MV-4-11 (cell line): ENCODE results near the gene EGFL7.
A peak's percentile ranks its signal among the peaks of the same experiment; 100 is the strongest.
"Not testable (repeated sequence)": the region's sequence is repeated elsewhere in the genome, so short reads cannot be mapped to it uniquely, and the experiment has no call there.

Experiments used
- DNase-seq: peaks from one replicate; lab custom pipeline; 2025; lab: John Stamatoyannopoulos, UW

The EGFL7 gene

GRCh38 chr9:136697146-136697820 lies 34.6 kb downstream of the EGFL7 start:
- DNase-seq: peak; percentile 55

GRCh38 chr9:136697821-136698526 lies 35.3 kb downstream of the EGFL7 start:
- peak; percentile 95 for DNase-seq

- no peak for DNase-seq
These were observed 36.0 kb downstream of the EGFL7 start for GRCh38 chr9:136698635-136699246.

GRCh38 chr9:136700304-136700703 lies 37.6 kb downstream of the EGFL7 start:
- no peak for DNase-seq

- peak; percentile 60 for DNase-seq
These were observed 38.4 kb downstream of the EGFL7 start for GRCh38 chr9:136700959-136701667.

- DNase-seq: no peak
These were observed 38.9 kb downstream of the EGFL7 start for GRCh38 chr9:136701668-136702053.

- peak; percentile 85 for DNase-seq
These were observed 40.7 kb downstream of the EGFL7 start for GRCh38 chr9:136703276-136703860.

- not testable (repeated sequence) for DNase-seq
These were observed 42.0 kb downstream of the EGFL7 start for GRCh38 chr9:136704741-136705140.

- peak; percentile 66 for DNase-seq
These were observed 42.8 kb downstream of the EGFL7 start for GRCh38 chr9:136705564-136705963.

- no peak for DNase-seq
These were observed 44.3 kb downstream of the EGFL7 start for GRCh38 chr9:136707011-136707410.

GRCh38 chr9:136707849-136708517 lies 45.3 kb downstream of the EGFL7 start:
- no peak for DNase-seq

GRCh38 chr9:136709454-136710109 lies 46.9 kb downstream of the EGFL7 start:
- DNase-seq: no peak

- no peak for DNase-seq
These were observed 47.8 kb downstream of the EGFL7 start for GRCh38 chr9:136710543-136710942.

GRCh38 chr9:136711219-136711648 lies 48.5 kb downstream of the EGFL7 start:
- DNase-seq: not testable (repeated sequence)

GRCh38 chr9:136711751-136712689 lies 49.3 kb downstream of the EGFL7 start, which contains the start of gene DIPK1B:
Gene DIPK1B, plus strand, starts transcription at chr9:136712572. Its CDS starts 94 bp downstream, at chr9:136712666.
- DNase-seq: no peak

GRCh38 chr9:136712690-136713544 lies 50.2 kb downstream of the EGFL7 start:
- DNase-seq: no peak

GRCh38 chr9:136713550-136713949 lies 50.8 kb downstream of the EGFL7 start:
- DNase-seq: no peak

- no peak for DNase-seq
These were observed 51.6 kb downstream of the EGFL7 start for GRCh38 chr9:136714096-136714892.
